ENCODE measurements around the gene SIPA1L3. TPM values are rescaled to one million over a fixed set of nuclear protein-coding genes. Genes with fewer than 3 reads are reported as not detected.

Gene SIPA1L3
- polyA plus RNA-seq, 1 donor from 2014 or later: 2.8 TPM

- Histone ChIP-seq H3K27me3 (ENCODE audit: insufficient read depth, low read depth, low read length) (no peaks in the 10 kb centered on the region), H3K4me3 (ENCODE audit: low read length) (peak overlapping the region; percentile 100), H3F3A (ENCODE audit: insufficient read depth, low read length, poor library complexity, severe bottlenecking) (no peaks in the 10 kb centered on the region), H3K9ac (ENCODE audit: low read length) (peak overlapping the region; percentile 100), H3K9me2 (ENCODE audit: insufficient read depth, low read length) (no peaks in the 10 kb centered on the region), H3K4me2 (ENCODE audit: low read length) (peak overlapping the region; percentile 80), H2AFZ (ENCODE audit: low read depth, low read length) (no peak overlapping the region), H3K79me2 (replicated peaks; ENCODE audit: insufficient read depth, low read length) (peaks cover 48% of the 10 kb centered on the region), H4K20me1 (ENCODE audit: insufficient read depth) (no peaks in the 10 kb centered on the region), H3K9me3 (ENCODE audit: low read length) (no peaks in the 10 kb centered on the region), H3K27ac (ENCODE audit: low read length) (peak overlapping the region; percentile 79), H3K36me3 (ENCODE audit: insufficient read depth, low read length) (no peaks in the 10 kb centered on the region)
- TF ChIP-seq POLR2AphosphoS5 (IDR thresholded peaks at IDR 0.05) (no peak), CTCF (IDR thresholded peaks at IDR 0.05; ENCODE audit: poor library complexity, severe bottlenecking) (no peak), EP300 (conservative IDR thresholded peaks at IDR 0.05; ENCODE audit: poor library complexity, severe bottlenecking) (no peak), MXI1 (conservative IDR thresholded peaks at IDR 0.05; ENCODE audit: poor library complexity, severe bottlenecking) (peak; percentile 37)
Measured at GRCh38 chr19:38228005-38228377, 321.0 kb downstream of the SIPA1L3 start.

- Histone ChIP-seq H3F3A (ENCODE audit: insufficient read depth, low read length, poor library complexity, severe bottlenecking) (no peaks in the 10 kb centered on the region), H3K4me2 (ENCODE audit: low read length) (peak overlapping the region; percentile 68), H3K79me2 (replicated peaks; ENCODE audit: insufficient read depth, low read length) (peaks cover 41% of the 10 kb centered on the region), H4K20me1 (ENCODE audit: insufficient read depth) (no peaks in the 10 kb centered on the region), H3K27me3 (ENCODE audit: insufficient read depth, low read depth, low read length) (no peaks in the 10 kb centered on the region), H3K9ac (ENCODE audit: low read length) (peak overlapping the region; percentile 100), H3K9me3 (ENCODE audit: low read length) (no peaks in the 10 kb centered on the region), H3K9me2 (ENCODE audit: insufficient read depth, low read length) (no peaks in the 10 kb centered on the region), H3K27ac (ENCODE audit: low read length) (peak overlapping the region; percentile 97), H2AFZ (ENCODE audit: low read depth, low read length) (peak overlapping the region; percentile 56), H3K36me3 (ENCODE audit: insufficient read depth, low read length) (no peaks in the 10 kb centered on the region), H3K4me3 (ENCODE audit: low read length) (peak overlapping the region; percentile 100)
- TF ChIP-seq CTCF (IDR thresholded peaks at IDR 0.05; ENCODE audit: poor library complexity, severe bottlenecking) (no peak), RAD21 (conservative IDR thresholded peaks at IDR 0.05) (no peak), TAF1 (IDR thresholded peaks at IDR 0.05; ENCODE audit: low read depth) (peak; percentile 78), SMC3 (conservative IDR thresholded peaks at IDR 0.05; ENCODE audit: poor library complexity) (no peak), MXI1 (conservative IDR thresholded peaks at IDR 0.05; ENCODE audit: poor library complexity, severe bottlenecking) (no peak), POLR2AphosphoS5 (IDR thresholded peaks at IDR 0.05) (peak; percentile 69), REST (IDR thresholded peaks at IDR 0.05; ENCODE audit: borderline replicate concordance) (peak; percentile 61), EZH2 (IDR thresholded peaks at IDR 0.05; ENCODE audit: borderline replicate concordance, insufficient read depth, low read length, poor library complexity, severe bottlenecking) (no peak), EP300 (conservative IDR thresholded peaks at IDR 0.05; ENCODE audit: poor library complexity, severe bottlenecking) (peak; percentile 29)
Measured at GRCh38 chr19:38228491-38229439, 321.8 kb downstream of the SIPA1L3 start.

Data from neural cell (in vitro differentiated cells).